GM18867 (cell line): ENCODE results near the gene DNAJC7.
A peak's percentile ranks its signal among the peaks of the same experiment; 100 is the strongest.
"Not testable (repeated sequence)": the region's sequence is repeated elsewhere in the genome, so short reads cannot be mapped to it uniquely, and the experiment has no call there.

Source experiments
- ATAC-seq: cut with Tn5 transposase; IDR thresholded peaks from one replicate; pipeline ENCODE4 v1.9.1; 2021; ENCODE audit warnings: mild to moderate bottlenecking, moderate library complexity; ENCODE audit not compliant: unreplicated experiment

The DNAJC7 gene

DNA sequence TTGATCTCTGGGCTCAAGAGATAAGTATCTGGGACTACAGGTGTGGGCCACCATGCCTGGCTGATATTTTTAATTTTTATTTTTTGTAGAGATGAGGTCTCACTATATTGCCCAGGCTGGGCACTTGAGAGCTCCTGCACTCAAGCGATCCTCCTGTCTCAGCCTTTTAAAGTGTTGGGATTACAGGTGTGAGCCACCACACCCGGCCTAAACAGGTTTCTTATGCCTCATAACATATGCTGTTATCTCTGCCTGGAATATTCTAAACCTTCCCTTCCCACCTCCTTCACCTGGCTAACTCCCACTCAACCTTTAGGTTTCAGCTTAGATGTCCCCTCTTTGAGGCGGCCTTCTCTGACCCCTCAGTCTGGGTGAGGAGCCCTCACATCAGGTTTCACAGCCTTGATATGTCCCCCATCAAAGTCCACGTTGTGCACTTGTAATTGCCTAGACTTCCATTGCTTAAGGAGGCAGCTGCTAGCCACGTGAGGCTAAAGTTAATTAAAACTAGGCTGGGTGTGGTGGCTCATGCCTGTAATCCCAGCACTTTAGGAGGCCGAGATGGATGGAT, 59.3 kb downstream of the DNAJC7 start:
- no peak for ATAC-seq

DNA sequence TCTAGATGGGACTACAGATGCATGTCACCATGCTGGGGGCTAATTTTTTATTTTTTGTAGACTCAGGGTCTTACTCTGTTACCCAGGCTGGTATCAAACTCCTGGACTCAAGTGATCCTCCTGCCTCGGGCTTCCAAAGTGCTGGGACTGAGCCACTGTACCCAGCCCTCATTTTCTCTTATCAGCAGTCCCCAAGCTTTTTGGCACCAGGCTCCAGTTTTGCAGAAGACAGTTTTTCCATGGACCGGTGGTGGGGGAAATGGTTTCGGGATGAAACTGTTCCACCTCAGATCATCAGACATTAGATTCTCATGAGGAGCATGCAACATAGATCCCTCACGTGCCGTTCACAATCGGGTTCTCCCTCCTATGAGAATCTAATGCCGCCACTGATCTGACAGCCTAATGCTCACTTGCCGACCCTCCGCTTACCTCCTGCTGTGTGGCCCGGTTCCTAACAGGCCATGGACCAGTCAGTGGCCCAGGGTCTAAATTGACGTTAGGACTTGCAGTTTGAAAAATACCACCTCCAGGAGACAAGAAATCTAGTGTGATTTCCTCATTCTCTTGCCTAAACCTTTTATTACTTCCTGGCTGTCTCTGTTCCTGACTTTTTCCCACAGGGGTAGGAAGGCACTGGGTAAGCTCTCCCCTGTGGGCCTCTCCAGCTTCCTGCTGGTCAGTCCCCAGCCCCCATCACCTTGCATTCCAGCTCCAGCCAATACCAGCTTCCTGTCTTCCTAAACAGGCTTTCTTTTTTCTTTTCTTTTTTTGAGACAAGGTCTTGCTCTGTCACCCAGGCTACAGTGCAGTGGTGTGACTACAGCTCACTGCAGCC, 60.0 kb downstream of the DNAJC7 start:
- no peak for ATAC-seq

DNA sequence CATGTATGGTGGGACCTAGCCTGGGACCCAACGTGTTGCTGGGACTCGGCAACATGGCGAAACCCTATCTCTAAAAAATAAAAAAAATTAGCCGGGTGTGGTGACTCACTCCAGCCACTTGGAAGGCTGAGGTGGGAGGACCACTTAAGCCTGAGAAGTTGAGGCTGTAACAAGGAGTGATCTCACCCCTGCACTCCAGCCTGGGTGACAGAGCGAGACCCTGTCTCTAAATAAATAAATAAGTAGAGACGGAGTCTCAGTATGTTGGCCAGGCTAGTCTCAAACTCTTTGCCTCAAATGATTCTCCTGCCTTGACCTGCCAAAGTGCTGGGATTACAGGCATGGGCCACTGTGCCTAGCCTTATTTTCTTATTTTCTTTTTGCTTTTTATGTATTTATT, 60.7 kb downstream of the DNAJC7 start:
- no peak for ATAC-seq

DNA sequence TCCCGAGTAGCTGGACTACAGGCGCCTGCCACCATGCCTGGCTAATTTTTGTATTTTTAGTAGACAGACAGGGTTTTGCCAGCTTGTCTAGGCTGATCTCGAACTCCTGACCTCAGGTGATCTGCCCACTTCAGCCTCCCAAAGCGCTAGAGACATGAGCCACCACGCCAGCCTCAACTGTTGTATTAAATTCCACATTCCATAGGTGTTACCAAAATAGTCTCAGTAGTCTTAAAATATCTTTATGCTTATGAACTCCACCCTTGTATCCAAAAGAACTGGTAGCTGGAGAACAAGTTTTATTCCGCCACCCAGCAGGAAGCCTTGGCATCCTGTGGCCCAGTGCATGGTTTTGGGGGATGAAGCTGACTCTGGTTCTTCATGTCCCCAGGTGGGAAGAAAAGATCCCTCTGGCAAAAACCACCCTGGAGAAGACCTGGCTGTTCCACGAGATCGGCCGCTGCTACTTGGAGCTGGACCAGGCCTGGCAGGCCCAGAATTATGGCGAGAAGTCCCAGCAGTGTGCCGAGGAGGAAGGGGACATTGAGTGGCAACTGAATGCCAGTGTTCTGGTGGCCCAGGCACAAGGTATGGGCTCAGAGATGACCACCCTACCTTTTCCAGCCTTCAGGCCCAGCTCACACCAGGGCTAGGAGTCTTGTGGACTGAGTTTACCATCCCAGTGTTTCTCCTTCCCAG, 68.3 kb downstream of the DNAJC7 start:
- ATAC-seq: no peak

DNA sequence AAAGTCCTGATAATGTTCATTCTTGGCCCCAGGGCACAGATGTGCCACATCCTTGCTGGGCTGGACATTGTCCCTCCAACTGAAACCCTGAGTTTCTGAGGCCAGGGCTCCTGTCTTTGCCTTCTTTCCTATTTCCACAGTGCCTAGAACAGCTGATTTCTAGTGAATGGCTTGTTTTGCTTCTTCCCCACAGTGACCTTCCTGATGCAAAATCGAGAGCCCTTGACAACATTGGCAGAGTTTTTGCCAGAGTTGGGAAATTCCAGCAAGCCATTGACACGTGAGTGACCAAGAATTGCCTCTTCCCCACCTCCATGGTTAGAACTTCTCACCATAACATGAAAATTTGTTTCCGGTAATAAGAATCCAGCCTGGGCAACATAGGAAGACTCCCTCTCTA, 72.3 kb downstream of the DNAJC7 start:
- ATAC-seq: no peak

DNA sequence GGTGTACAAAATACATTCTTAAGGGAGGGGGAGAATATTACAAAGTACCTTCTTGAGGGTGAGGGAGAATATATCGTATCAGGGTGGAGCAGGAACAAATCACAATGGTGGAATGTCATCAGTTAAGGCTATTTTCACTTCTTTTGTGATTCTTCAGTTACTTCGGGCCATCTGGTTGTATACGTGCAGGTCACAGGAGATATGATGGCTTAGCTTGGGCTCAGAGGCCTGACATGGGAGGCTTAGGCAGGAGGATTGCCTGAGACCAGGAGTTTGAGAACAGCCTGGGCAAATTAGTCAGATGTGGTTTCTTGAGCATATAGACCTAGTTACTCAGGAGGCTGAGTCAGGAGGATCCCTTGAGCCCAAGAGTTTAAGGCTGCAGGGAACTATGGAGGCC, 73.7 kb downstream of the DNAJC7 start:
- no peak for ATAC-seq

DNA sequence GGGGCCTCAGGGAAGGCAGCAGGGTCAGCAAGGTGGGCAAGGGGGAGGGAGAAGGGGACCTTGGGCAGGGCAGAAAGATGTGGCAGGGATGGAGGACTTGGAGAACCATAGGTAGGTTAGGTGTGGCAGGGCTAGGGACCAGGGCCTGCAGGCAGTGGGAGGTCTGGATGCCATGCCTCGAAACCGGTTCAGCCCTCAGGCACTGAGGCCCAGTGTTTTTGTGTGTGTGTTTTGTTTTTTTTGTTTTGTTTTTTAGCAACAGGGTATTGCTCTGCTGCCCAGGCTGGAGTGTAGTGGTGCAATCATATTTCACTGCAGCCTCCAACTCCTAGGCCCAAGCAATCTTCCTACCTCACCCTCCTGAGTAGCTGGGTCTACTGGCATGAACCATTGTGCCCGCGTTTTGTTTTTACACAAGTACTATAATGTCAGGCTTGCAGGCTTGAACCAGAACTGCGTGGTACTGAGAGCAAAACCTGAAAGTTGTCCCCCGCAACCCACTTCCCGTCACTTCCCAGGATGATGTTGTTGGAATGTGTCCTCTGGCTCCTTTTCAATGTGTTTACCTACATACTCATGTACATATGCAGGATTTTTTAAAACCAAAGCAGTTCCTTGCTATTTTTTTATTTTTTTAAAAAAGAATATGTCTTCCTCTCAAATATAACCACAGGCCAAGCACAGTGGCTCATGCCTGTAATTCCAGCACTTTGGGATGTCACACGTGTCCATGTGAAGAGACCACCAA, 74.4 kb downstream of the DNAJC7 start:
- ATAC-seq: no peak

DNA sequence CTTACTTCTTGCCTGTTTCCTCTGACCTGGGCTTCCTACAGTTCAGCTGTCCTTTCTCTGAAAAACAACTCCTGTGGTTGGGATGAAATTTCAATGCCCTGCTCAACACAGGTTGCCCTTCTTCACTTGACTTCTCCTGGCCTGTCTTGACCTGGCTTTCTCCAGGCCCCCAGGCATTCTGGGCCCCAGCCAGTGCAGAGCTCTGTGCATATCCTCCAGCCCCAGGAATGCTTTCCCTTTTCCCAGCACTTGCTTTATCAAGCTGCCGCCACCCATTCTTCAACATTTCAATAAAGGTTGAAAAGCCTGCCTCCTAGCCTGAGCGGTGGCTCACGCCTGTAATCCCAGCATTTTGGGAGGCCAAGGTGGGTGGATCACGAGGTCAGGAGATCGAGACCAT, 76.1 kb downstream of the DNAJC7 start:
- ATAC-seq: no peak

DNA sequence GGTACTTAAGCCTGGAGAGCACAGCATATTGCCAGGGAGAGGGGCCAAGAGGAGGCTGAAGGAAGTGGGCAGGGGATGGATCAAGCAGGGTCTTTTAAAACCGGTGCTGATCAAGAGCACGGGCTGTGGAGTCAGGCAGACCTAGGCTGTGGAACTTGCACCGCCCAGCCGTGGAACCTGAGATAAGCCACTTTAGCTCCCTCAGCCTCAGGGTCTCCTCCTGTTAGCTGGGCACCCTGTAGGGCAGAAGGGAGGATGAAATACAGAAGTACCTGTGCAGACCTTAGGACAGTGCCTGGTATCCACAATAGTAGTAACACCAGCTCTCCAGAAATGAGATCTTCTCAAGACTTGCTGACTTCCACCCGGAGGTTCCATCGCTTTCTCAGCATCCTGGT, 77.5 kb downstream of the DNAJC7 start:
- no peak for ATAC-seq

DNA sequence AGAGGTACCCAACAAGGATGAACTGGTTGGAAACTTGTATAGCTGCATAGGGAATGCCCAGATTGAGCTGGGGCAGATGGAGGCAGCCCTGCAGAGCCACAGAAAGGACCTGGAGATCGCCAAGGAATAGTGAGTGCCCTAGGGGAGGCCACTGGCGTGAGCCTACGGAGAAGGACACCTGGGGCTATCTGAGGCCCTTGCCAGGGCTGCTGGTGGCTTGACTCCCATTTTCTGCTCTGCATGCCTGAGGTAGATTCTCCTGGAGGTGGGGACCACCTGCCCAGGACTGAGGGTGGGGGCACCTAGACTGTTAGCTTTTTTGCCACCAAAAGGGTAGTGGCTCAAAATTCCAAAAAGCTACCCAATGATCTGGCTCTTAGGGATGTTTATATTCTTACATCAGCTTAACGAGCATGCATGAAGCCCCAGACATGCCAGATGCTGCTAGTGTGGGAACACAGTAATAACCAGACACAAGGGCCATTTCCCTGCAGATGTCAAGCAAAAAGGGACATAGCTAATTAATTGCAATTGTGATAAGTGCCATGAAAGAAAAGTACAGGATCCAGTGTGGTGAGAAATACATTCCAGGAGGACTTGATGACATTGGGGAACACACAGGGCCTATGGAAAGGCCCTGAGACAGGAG, 78.1 kb downstream of the DNAJC7 start:
- ATAC-seq: no peak

DNA sequence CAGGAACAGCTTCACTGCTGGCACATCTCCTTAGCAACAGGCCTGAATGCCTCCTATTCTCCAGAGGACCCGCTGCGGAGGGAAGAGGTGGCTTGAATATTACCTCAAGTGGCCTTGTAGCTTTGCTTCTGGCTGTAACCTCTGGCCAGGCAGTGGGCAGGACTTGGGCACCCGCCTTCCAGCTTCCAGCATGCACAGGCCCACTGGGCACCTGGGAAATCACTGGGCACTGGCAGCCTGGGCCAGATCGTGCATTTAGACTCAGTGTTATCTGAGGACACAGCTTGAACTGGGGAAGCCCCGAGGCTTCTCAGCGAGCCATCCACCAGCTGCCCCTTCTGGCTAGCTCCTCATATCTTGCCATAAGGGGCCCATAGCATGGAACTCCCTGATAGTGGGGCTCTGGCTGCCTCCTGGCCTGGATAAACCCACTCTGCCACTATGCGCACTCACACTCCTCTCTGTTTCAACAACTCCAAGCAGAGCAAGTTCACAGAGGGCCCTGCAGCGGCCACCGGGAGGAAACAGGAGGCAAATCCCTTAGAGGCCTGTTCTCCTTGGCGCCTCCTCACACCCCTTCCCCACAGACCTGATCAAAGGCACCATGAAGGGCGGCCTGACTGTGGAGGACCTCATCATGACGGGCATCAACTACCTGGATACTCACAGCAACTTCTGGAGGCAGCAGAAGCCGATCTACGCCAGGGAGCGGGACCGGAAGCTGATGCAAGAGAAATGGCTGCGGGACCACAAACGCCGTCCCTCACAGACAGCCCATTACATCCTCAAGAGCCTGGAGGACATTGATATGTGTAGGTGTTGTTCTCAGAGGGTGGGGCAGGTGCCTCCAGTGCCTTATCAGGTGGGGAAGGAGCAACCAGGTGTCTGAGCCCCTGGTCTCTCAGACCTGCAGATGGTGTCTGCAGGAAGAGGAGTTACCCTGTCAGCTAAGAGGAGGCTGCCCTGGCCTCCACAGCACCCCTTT, 79.0 kb downstream of the DNAJC7 start:
- no peak for ATAC-seq

DNA sequence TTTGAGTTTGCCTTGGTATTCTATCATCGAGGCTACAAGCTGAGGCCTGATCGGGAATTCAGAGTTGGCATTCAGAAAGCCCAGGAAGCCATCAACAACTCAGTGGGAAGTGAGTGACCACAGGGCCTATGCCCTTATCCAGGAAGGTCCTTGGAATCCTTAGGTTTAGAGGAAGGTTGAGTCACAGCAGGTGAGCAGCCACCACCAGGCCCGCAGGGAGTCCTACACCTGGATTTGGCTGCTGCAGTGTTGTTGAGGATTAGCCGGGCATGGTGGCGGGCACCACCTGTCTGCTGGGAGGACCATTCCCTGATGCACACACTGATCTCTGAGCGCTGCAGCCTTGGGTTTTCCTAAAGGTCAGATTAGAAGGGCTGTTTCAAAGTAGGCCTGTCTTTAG, 81.6 kb downstream of the DNAJC7 start:
- ATAC-seq: no peak

DNA sequence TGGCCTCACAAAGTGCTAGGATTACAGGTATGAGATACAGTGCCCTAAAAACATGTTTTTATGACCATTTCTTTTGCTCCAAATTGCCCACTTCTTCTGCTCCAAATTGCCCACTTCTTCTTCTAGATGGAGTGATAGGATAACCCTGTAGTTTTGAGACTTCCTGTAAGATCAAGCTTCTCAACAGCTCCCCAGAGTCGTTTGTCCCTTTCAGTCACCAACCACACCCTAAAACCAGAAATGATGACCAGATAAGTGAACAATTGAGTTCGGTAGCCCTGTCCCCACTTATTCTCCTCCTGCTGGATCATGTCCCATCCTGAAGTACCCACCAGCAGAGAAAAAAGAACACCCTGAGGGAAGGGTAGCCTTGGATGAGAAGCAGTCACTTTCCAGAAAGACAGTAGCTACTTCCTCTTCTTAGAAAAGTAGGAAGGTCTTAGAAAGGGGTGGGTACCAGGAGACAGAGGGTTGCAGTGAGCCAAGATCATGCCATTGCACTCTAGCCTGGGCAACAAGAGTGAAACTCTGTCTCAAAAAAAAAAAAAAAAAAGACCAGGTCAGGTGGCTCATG, 84.3 kb downstream of the DNAJC7 start:
- ATAC-seq: no peak

DNA sequence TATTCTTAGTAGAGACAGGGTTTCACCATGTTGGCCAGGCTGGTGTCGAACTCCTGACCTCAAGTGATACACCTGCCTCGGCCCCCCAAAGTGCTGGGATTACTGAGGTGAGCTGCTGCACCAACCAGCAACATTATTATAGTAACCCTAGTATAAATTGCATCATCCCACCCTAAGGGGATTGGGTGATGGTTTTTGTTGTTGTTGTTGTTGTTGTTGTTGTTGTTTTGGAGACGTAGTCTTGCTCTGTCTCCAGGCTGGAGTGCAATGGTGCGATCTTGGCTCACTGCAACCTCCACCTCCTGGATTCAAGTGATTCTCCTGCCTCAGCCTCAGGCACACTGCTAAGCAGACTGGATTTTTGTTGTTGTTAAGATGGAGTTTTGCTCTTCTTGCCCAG, 85.5 kb downstream of the DNAJC7 start:
- not testable (repeated sequence) for ATAC-seq

DNA sequence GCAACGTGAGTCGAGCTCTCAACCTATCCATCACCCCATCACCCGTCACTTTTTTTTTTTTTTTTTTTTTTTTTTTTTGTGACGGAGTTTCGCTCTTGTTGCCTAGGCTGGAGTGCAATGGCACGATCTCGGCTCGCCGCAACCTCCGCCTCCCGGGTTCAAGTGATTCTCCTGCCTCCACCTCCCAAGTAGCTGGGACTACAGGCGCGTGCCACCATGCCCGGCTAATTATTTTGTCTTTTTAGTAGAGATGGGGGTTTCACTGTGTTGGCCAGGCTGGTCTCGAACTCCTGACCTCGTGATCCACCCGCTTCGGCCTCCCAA, 86.4 kb downstream of the DNAJC7 start:
- not testable (repeated sequence) for ATAC-seq

DNA sequence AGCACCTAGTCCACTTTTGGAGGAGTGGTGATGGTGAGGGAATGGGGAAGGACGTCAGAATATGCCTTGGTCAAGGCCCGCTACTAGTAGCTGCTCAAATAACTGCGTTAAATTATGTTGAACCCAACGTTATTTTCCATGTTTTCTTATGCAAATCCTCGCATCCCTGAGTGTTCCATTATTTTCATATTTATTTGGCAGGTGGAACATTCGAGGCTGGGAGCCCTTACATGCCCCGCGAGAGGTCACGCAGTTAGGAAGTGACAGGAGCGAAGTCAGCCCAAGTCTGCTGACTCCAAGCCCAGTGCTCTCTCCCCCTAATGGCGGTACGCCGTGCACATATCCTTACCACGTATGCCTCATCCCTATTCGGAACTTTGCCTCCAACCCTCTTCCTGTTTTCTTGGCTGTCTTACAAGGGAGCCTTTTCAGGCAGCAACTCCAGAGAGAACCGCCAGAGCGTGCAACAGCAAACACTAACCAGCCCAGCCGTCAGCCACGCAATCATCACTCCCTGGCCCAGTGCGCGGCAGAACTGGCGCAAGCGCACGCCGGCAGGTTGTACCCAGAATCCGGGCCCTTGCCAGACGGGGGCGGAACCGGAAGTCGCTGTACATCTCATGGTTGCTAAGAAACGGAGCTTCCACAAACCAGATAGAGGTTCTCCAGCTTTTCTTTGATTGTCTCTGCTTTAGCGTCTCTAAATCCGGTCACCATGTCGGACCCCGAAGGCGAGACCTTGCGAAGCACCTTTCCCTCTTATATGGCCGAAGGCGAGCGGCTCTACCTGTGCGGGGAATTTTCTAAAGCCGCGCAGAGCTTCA, 87.0 kb downstream of the DNAJC7 start, which contains the start of gene ODAD4:
Gene ODAD4, plus strand, starts transcription at position 609 of the 824 bp plus-strand sequence. Its CDS starts 107 bp downstream, at position 716.
- ATAC-seq: peak; percentile 96

DNA sequence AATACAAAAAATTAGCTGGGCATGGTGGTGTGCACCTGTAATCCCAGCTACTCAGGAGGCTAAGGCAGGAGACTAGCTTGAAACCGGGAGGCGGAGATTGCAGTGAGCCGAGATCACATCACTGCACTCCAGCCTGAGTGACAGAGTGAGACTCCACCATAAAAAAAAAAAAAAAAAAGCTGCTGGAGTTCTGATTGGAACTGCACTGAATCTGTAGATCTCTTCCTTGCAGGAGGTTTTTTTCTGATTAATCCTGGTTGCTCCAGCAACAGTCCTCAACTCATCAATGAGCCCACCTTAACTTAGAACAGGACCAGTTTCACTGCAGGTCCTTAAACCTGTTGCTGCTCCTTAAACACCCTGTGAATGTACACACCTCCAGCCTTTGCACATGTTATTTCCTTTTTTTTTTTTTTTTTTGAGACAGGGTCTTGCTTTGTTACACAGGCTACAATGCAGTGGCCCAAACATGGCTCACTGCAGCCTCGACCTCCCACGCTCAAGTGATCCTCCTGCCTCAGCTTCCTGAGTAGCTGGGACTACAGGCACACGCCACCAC, 88.5 kb downstream of the DNAJC7 start:
- no peak for ATAC-seq
